ENCODE data around the gene STRA8.

STRA8 gene

GRCh38 chr7:135233570-135233969 lies at the start of gene STRA8:
STRA8 (plus strand) TSS chr7:135233838; CDS start chr7:135240525, 6,687 bp downstream.
- no peak for TF ChIP-seq CTCF (IDR thresholded peaks at IDR 0.05; ENCODE audit: unreplicated experiment in 3 of 3)
- no peak within 1 kb of the TSS for H3K4me3 Mint-ChIP-seq
- peaks cover 7% of the 10 kb centered on the region for H3K27me3 Mint-ChIP-seq (ENCODE audit: low read depth)
- H3K27ac Mint-ChIP-seq: no peak within 1 kb of the TSS
- H3K9me3 Mint-ChIP-seq: no peaks in the 10 kb centered on the region
- peaks cover 4% of the 10 kb centered on the region for H3K4me1 Mint-ChIP-seq
- no peaks in the 10 kb centered on the region for H3K36me3 Mint-ChIP-seq (ENCODE audit: low read depth)

- Mint-ChIP-seq H3K27ac (no peak overlapping the region), H3K4me3 (no peak overlapping the region), H3K9me3 (peaks cover 37% of the 10 kb centered on the region), H3K27me3 (ENCODE audit: low read depth) (no peaks in the 10 kb centered on the region), H3K4me1 (no peaks in the 10 kb centered on the region), H3K36me3 (ENCODE audit: low read depth) (peaks cover 92% of the 10 kb centered on the region)
- no peak for TF ChIP-seq CTCF (IDR thresholded peaks at IDR 0.05; ENCODE audit: unreplicated experiment in 3 of 3)
These were observed 49.3 kb upstream of the STRA8 start for GRCh38 chr7:135184254-135184841.

GRCh38 chr7:135185471-135186260 lies 48.0 kb upstream of the STRA8 start:
- Mint-ChIP-seq H3K4me3 (no peak overlapping the region), H3K36me3 (ENCODE audit: low read depth) (peaks cover 94% of the 10 kb centered on the region), H3K27ac (no peak overlapping the region), H3K27me3 (ENCODE audit: low read depth) (no peaks in the 10 kb centered on the region), H3K4me1 (no peaks in the 10 kb centered on the region), H3K9me3 (peaks cover 29% of the 10 kb centered on the region)
- no peak for TF ChIP-seq CTCF (IDR thresholded peaks at IDR 0.05; ENCODE audit: unreplicated experiment in 3 of 3)

- Mint-ChIP-seq H3K27me3 (ENCODE audit: low read depth) (no peaks in the 10 kb centered on the region), H3K4me1 (no peaks in the 10 kb centered on the region), H3K27ac (no peak overlapping the region), H3K36me3 (ENCODE audit: low read depth) (peaks cover 94% of the 10 kb centered on the region), H3K4me3 (no peak overlapping the region), H3K9me3 (peaks cover 24% of the 10 kb centered on the region)
- no peak for TF ChIP-seq CTCF (IDR thresholded peaks at IDR 0.05; ENCODE audit: unreplicated experiment in 3 of 3)
These were observed 47.4 kb upstream of the STRA8 start for GRCh38 chr7:135186261-135186540.

- TF ChIP-seq CTCF (IDR thresholded peaks at IDR 0.05; ENCODE audit: unreplicated experiment in 3 of 3): no peak
- Mint-ChIP-seq H3K27ac (no peak overlapping the region), H3K4me3 (no peak overlapping the region), H3K27me3 (ENCODE audit: low read depth) (no peaks in the 10 kb centered on the region), H3K4me1 (no peaks in the 10 kb centered on the region), H3K9me3 (peaks cover 17% of the 10 kb centered on the region), H3K36me3 (ENCODE audit: low read depth) (peaks cover 92% of the 10 kb centered on the region)
These were observed 46.8 kb upstream of the STRA8 start for GRCh38 chr7:135186841-135187253.

All from nephron (organoid).